Frontal cortex (tissue), 4 donors: ENCODE data around the gene CEACAM18. TPM values are rescaled to one million over a fixed set of nuclear protein-coding genes. Genes with fewer than 3 reads are reported as not detected.
"Not testable (repeated sequence)": the region's sequence is repeated elsewhere in the genome, so short reads cannot be mapped to it uniquely, and the experiment has no call there.

ENCODE experiments used
- DNase-seq, 2 donors: peaks; one replicate each; pipeline ENCODE4 v3.0.0; 2012; ENCODE audit warnings: low spot score in 2 of 2
- FAIRE-seq: peaks from 2 replicates; lab custom pipeline; 2012; peaks lifted over from hg19 to GRCh38; lab: Jason Lieb, UNC
- total RNA-seq: library from RNA; depleted of rRNA; stranded (reverse); fragments of >200 nt; gene quantifications from one replicate; pipeline ENCODE4 v1.2.3, GENCODE V29; 2014
- donor health status: control.
- donor health status: control.
- donor health status: control.

CEACAM18 gene
- total RNA-seq, 1 donor from 2014 or later: not detected

- DNase-seq (no peak), FAIRE-seq (no peak)
These were observed 18.0 kb upstream of the CEACAM18 start for GRCh38 chr19:51460164-51460992.

GRCh38 chr19:51461723-51462161 is 16.6 kb upstream of the CEACAM18 start:
- no peak for DNase-seq
- no peak for FAIRE-seq

GRCh38 chr19:51462276-51462675 is 16.1 kb upstream of the CEACAM18 start:
- no peak for FAIRE-seq
- no peak for DNase-seq

- no peak for DNase-seq
- FAIRE-seq: no peak
These were observed 15.7 kb upstream of the CEACAM18 start for GRCh38 chr19:51462681-51463080.

- not testable (repeated sequence) for DNase-seq, FAIRE-seq
These were observed 14.3 kb upstream of the CEACAM18 start for GRCh38 chr19:51463976-51464581.

- no peak for FAIRE-seq
These were observed 11.6 kb upstream of the CEACAM18 start for GRCh38 chr19:51466723-51467122.

GRCh38 chr19:51467864-51468544 is 10.3 kb upstream of the CEACAM18 start:
- no peak for DNase-seq
- no peak for FAIRE-seq

More at GRCh38 chr19:51466723-51467122, 11.6 kb upstream of the CEACAM18 start:
- no peak for DNase-seq

- no peak for FAIRE-seq
- no peak for DNase-seq
These were observed 9.8 kb upstream of the CEACAM18 start for GRCh38 chr19:51468545-51468920.

GRCh38 chr19:51469162-51469561 is 9.2 kb upstream of the CEACAM18 start:
- DNase-seq: no peak
- no peak for FAIRE-seq

- DNase-seq (no peak), FAIRE-seq (no peak)
These were observed 8.7 kb upstream of the CEACAM18 start for GRCh38 chr19:51469629-51470028.

- DNase-seq (no peak), FAIRE-seq (no peak)
These were observed 7.4 kb upstream of the CEACAM18 start for GRCh38 chr19:51470966-51471365.

- FAIRE-seq (no peak), DNase-seq (no peak)
These were observed 6.8 kb upstream of the CEACAM18 start for GRCh38 chr19:51471527-51471926.

GRCh38 chr19:51472607-51473006 is 5.7 kb upstream of the CEACAM18 start:
- FAIRE-seq: no peak
- DNase-seq: no peak

GRCh38 chr19:51473009-51473707 is 5.2 kb upstream of the CEACAM18 start:
- FAIRE-seq (no peak), DNase-seq (peak; percentile 38 to 50)

- FAIRE-seq (no peak), DNase-seq (no peak)
These were observed 2.2 kb upstream of the CEACAM18 start for GRCh38 chr19:51476164-51476563.

GRCh38 chr19:51477344-51477743 is 995 bp upstream of the CEACAM18 start:
- DNase-seq (no peak), FAIRE-seq (no peak)

- no peak for FAIRE-seq
- DNase-seq: no peak
These were observed 1.4 kb downstream of the CEACAM18 start for GRCh38 chr19:51479531-51480331.

- no peak for DNase-seq
- FAIRE-seq: no peak
These were observed 2.3 kb downstream of the CEACAM18 start for GRCh38 chr19:51480590-51480989.

- no peak for DNase-seq
- FAIRE-seq: no peak
These were observed 7.8 kb downstream of the CEACAM18 start for GRCh38 chr19:51485960-51486660.
